ENCODE data around the gene ST7. TPM values are rescaled to one million over a fixed set of nuclear protein-coding genes. Genes with fewer than 3 reads are reported as not detected.

Gene ST7
- total and polyA plus RNA-seq, 2 donors (not counting 1 experiment from before 2014, with no cell fraction given) = 20.0 to 28.6 TPM

GRCh38 chr7:117017017-117017451 lies 63.7 kb downstream of the ST7 start:
- Histone ChIP-seq H3K36me3 (ENCODE audit: control insufficient read depth, insufficient read depth, low read length) (no peaks in the 10 kb centered on the region), H4K20me1 (ENCODE audit: control insufficient read depth, extremely low read depth, insufficient read depth, low read length) (no peaks in the 10 kb centered on the region), H2AFZ (ENCODE audit: low read length) (no peak overlapping the region), H3K27me3 (ENCODE audit: control insufficient read depth, insufficient read depth, low read length) (no peaks in the 10 kb centered on the region), H3K27ac (ENCODE audit: insufficient read depth, low read length) (no peak overlapping the region), H3K79me2 (ENCODE audit: control insufficient read depth, insufficient read depth, low read length) (no peaks in the 10 kb centered on the region), H3K9me3 (ENCODE audit: control insufficient read depth, insufficient read depth, low read depth, low read length) (no peaks in the 10 kb centered on the region), H3K4me1 (ENCODE audit: control insufficient read depth, extremely low read depth, insufficient read depth, low read length) (peaks cover 8% of the 10 kb centered on the region), H3K9ac (ENCODE audit: insufficient read depth, low read length) (no peak overlapping the region), H3K4me2 (ENCODE audit: extremely low read depth, insufficient read depth, low read length) (no peak overlapping the region), H3K4me3 (replicated peaks in 1 of 4; ENCODE audit: control extremely low read depth in 1 of 4, insufficient read depth in 1 of 4, low read depth in 3 of 4, low read length in 4 of 4) (no peak overlapping the region)
- TF ChIP-seq CTCF (conservative IDR thresholded peaks at IDR 0.05 in 1 of 2, IDR thresholded peaks at IDR 0.05 in 1 of 2; ENCODE audit: low read depth in 1 of 2, low read length in 2 of 2) (no peak), EZH2 (IDR thresholded peaks at IDR 0.05; ENCODE audit: low read length, missing control alignments) (no peak)
- no peak for DNase-seq (ENCODE audit: low read depth in 2 of 2)

GRCh38 chr7:117017702-117018266 lies 64.5 kb downstream of the ST7 start:
- Histone ChIP-seq H3K4me1 (ENCODE audit: control insufficient read depth, extremely low read depth, insufficient read depth, low read length) (peaks cover 8% of the 10 kb centered on the region), H3K4me3 (replicated peaks in 1 of 4; ENCODE audit: control extremely low read depth in 1 of 4, insufficient read depth in 1 of 4, low read depth in 3 of 4, low read length in 4 of 4) (no peak overlapping the region), H3K27me3 (ENCODE audit: control insufficient read depth, insufficient read depth, low read length) (no peaks in the 10 kb centered on the region), H3K27ac (ENCODE audit: insufficient read depth, low read length) (no peak overlapping the region), H3K9me3 (ENCODE audit: control insufficient read depth, insufficient read depth, low read depth, low read length) (no peaks in the 10 kb centered on the region), H3K9ac (ENCODE audit: insufficient read depth, low read length) (no peak overlapping the region), H2AFZ (ENCODE audit: low read length) (no peak overlapping the region), H3K4me2 (ENCODE audit: extremely low read depth, insufficient read depth, low read length) (no peak overlapping the region), H3K36me3 (ENCODE audit: control insufficient read depth, insufficient read depth, low read length) (no peaks in the 10 kb centered on the region), H3K79me2 (ENCODE audit: control insufficient read depth, insufficient read depth, low read length) (no peaks in the 10 kb centered on the region), H4K20me1 (ENCODE audit: control insufficient read depth, extremely low read depth, insufficient read depth, low read length) (no peaks in the 10 kb centered on the region)
- peak in 1 of 2 donors; percentile 22 for DNase-seq (ENCODE audit: low read depth in 2 of 2)
- no peak for TF ChIP-seq EZH2 (IDR thresholded peaks at IDR 0.05; ENCODE audit: low read length, missing control alignments)
- TF ChIP-seq CTCF (conservative IDR thresholded peaks at IDR 0.05 in 1 of 2, IDR thresholded peaks at IDR 0.05 in 1 of 2; ENCODE audit: low read depth in 1 of 2, low read length in 2 of 2) = no peak

- Histone ChIP-seq H3K4me3 (replicated peaks in 1 of 4; ENCODE audit: control extremely low read depth in 1 of 4, insufficient read depth in 1 of 4, low read depth in 3 of 4, low read length in 4 of 4) (no peak overlapping the region), H3K36me3 (ENCODE audit: control insufficient read depth, insufficient read depth, low read length) (no peaks in the 10 kb centered on the region), H3K9ac (ENCODE audit: insufficient read depth, low read length) (no peak overlapping the region), H3K79me2 (ENCODE audit: control insufficient read depth, insufficient read depth, low read length) (no peaks in the 10 kb centered on the region), H3K4me1 (ENCODE audit: control insufficient read depth, extremely low read depth, insufficient read depth, low read length) (peaks cover 8% of the 10 kb centered on the region), H2AFZ (ENCODE audit: low read length) (no peak overlapping the region), H3K27me3 (ENCODE audit: control insufficient read depth, insufficient read depth, low read length) (no peaks in the 10 kb centered on the region), H3K4me2 (ENCODE audit: extremely low read depth, insufficient read depth, low read length) (no peak overlapping the region), H3K27ac (ENCODE audit: insufficient read depth, low read length) (no peak overlapping the region), H4K20me1 (ENCODE audit: control insufficient read depth, extremely low read depth, insufficient read depth, low read length) (no peaks in the 10 kb centered on the region), H3K9me3 (ENCODE audit: control insufficient read depth, insufficient read depth, low read depth, low read length) (no peaks in the 10 kb centered on the region)
- DNase-seq (ENCODE audit: low read depth in 2 of 2) = no peak
- TF ChIP-seq EZH2 (IDR thresholded peaks at IDR 0.05; ENCODE audit: low read length, missing control alignments) = no peak
- no peak for TF ChIP-seq CTCF (conservative IDR thresholded peaks at IDR 0.05 in 1 of 2, IDR thresholded peaks at IDR 0.05 in 1 of 2; ENCODE audit: low read depth in 1 of 2, low read length in 2 of 2)
Observed at GRCh38 chr7:117018713-117019112, 65.4 kb downstream of the ST7 start.

All from fibroblast of lung (primary cell).